GM19452 (cell line): ENCODE results near the gene RGS14.
A peak's percentile ranks its signal among the peaks of the same experiment; 100 is the strongest.

ENCODE experiments used
- ATAC-seq: cut with Tn5 transposase; IDR thresholded peaks from one replicate; pipeline ENCODE4 v1.9.1; 2021; ENCODE audit not compliant: unreplicated experiment

The RGS14 gene

GRCh38 chr5:177376107-177376506 lies 18.4 kb downstream of the RGS14 start:
- ATAC-seq, result no peak

DNA sequence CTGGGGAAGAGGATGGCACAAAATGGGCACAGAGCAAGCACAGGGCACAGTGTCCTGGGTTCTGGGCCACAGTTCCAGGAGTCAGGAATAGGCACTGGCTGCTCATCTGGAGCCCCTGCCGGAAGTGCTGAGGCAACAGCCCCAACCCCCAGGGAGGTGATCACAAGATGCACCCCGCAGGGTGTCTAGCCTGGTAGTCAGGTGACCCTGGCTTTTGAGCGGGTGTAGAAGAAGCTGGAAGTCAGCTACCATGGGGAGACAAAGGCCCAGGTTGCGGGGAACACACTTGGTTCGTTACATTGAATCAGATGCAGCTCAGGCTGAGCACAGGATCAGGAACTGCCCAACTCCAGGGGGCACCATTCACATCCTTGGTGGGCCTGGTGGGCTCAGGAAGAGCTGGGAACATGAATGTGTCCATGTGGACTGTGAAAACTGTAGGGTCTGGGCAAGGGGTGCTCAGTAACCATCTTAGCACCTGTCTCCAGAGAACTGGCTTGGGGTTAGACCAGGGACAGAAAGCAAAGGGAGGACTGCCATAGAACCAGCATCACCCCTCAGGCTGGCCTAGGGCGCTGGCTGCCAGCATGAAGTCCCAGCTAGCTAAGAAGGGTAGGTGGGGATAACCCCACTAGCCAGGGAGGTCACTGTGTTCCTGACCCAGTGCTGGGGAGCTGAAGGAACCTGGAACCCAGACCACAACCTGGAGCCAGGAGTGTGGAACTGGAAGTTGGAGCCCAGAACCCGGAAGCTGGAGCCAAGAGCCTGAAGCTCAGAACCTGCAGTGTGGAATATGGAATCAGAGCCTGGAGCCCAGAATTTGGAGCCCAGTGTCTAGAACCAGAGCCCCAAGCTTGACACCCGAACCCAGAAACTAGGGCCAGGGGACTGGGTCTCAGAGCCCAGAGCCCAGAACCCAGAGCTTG lies 20.4 kb downstream of the RGS14 start:
- ATAC-seq, result no peak

- peak; percentile 65 for ATAC-seq
Measured at GRCh38 chr5:177378884-177379883, 21.5 kb downstream of the RGS14 start.

DNA sequence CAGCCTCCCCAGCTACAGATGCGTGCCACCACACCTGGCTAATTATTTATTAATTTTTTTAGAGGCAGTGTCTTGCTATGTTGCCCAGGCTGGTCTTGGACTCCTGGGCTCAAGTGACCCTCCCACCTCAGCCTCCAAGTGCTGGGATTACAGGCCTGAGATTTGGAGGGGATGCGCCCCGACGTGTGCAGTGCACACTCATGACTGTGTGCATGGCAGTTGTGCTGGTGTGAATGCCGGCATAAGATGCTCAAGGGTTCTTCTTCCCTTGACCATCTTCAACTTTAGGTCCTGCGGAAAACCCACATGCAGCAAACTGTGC lies 23.0 kb downstream of the RGS14 start:
- ATAC-seq, result no peak

- no peak for ATAC-seq
Measured at GRCh38 chr5:177382423-177383029, 24.8 kb downstream of the RGS14 start.

DNA sequence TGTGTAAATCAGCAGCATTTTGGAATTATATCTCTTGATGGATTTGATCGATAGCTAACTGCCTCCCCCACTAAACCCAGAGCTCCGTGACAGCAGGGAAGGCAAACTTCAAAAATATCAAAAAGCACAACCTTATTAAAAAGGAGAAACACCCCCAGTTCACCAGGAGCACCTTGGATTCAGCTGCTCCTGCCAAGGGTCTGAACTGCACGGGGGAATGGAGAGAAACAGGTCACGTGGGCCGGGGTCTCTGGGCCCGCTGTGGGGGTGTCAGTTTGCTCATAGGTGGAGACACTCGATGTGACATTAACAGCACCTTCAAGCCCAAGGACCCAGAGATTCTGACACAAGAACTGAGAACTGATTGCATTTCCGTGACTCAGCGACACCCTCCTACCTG lies 25.5 kb downstream of the RGS14 start:
- no peak for ATAC-seq

- ATAC-seq, result no peak
Measured at GRCh38 chr5:177384134-177384533, 26.4 kb downstream of the RGS14 start, which contains the start of gene SLC34A1. SLC34A1 (plus strand) TSS chr5:177384434; CDS start chr5:177385742, 1,308 bp downstream.

- no peak for ATAC-seq
Measured at GRCh38 chr5:177385720-177386119, 28.0 kb downstream of the RGS14 start.

DNA sequence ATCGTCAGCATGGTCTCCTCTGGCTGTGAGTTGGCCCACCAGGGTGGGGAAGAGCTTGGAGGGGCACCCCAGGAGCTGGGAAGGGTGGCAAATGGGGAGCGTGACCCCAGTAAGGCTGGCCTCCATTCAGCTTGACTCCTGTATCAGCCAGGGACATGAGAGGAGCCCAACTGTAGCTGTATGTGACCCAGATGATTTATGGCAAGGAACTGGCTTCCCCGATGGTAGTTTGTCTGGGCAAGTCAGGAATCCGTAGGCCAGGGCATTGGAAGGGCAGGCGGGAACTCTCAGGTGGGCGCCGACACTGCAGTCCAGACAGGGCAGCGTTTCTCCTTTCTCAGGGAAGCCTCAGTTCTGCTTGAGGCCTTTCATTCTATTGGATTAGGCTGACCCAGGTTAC lies 28.8 kb downstream of the RGS14 start:
- no peak for ATAC-seq

DNA sequence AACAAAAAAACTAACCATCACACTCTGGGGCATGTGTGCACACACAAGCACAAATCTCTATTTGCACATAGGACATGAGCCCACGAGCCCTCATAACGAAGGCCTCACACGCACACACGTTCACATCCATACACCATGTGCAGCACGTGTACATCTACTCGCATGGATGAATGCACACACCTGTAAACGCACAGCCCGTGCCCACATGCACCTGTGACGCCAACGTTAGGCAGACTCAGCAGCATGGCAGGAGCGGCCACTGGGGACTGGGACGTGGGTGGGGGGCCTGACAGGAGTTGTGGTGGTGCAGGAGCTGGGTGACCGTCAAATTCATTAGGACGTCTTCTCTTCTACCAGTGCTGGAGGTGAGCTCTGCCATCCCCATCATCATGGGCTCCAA lies 29.7 kb downstream of the RGS14 start:
- no peak for ATAC-seq

- ATAC-seq, result no peak
Measured at GRCh38 chr5:177388521-177389052, 30.9 kb downstream of the RGS14 start.

DNA sequence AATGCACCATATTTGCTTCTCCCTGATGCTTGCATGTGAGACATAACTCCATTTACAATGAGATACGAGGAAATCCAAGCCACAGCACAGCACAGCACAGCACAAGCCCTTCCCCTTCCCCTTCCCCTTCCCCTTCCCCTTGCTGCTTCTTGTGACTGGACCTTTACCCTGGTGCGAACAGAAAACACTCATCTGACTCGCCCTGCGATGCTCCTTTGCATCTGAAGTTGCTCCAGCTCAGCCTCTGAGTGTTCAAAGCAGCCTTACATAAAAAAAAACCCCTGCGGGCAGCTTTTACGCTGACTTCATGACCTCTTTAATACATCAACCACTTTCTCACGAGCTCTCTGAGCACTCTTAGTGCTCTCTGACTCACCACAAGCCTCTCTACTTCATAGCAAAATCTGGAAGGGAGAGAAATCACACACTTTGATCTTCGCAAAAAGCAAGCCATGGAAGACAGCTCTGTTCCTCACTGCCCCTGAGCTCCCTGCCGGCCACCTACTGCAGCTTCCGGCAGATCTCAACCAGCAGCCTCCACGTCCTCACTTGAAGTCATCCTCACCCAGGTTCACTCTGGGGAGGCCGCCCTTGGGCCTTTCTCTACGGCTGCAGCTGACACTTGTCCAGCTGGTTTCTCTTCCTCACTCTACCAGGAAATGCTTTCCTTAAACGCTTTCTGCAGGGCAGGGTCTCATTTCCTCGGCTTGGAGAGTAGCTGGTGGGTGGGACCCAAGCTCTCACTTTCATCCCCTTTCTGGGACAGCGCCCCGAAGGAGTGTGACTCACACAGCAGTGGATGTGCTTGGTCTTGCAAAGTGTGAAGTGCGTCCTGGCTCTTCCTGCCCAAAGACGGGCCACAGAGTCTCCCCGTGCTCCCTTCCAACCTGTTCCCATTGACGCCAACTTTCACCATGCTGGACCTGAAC lies 31.8 kb downstream of the RGS14 start:
- no peak for ATAC-seq

GRCh38 chr5:177390363-177391300 lies 32.9 kb downstream of the RGS14 start:
- peak; percentile 62 for ATAC-seq

DNA sequence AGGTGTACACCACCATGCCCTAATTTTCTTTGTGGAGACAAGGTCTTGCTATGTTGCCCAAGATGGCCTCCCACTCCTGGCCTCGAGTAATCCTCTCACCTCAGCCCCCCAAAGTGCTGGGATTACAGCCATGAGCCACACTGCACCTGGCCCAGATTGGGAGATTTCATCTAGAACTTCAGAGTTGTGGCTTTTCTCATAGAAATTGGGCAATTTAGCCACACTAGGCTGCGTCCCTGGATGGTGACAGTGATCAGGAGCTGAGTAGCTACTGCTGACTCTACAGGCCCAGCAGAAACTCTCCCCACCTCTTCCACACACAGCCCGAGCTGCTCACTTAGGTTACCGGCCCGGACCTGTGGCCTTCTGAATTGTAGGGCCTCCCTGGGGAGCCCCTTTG lies 35.0 kb downstream of the RGS14 start:
- ATAC-seq, result no peak

GRCh38 chr5:177393206-177393765 lies 35.6 kb downstream of the RGS14 start:
- ATAC-seq, result no peak

GRCh38 chr5:177393990-177394389 lies 36.3 kb downstream of the RGS14 start:
- ATAC-seq, result no peak

DNA sequence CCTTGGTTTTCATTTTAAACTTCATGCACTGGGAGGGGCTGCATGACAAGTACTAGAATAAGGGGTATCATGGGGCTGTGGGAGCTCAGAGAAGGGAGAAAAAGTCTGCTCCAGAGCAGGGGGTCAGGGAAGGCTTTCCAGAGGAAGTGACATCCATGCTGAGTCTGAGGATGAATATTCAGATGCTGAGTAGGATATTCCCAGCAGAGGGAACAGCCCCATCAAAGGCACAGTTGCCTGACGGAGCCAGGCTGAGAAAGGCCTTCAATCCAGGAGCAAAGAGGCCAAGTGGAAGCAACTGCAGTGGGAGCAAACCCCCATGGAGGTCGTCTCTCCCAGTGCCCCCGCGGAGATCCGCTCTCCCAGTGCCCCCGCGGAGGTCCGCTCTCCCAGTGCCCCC lies 38.4 kb downstream of the RGS14 start:
- ATAC-seq, result no peak

GRCh38 chr5:177396807-177397206 lies 39.1 kb downstream of the RGS14 start:
- ATAC-seq, result no peak
